Right lobe of liver (tissue), 6 donors: Measurements from ENCODE around the gene PLXNA1. TPM values are rescaled to one million over a fixed set of nuclear protein-coding genes. Genes with fewer than 3 reads are reported as not detected.

ENCODE experiments used
- ATAC-seq, 4 donors: fragments of 200-7000 bp; cut with Tn5 transposase; one replicate each; pipeline ENCODE4 v1.9.1; 2020; ENCODE audit warnings: mild to moderate bottlenecking in 4 of 4, moderate library complexity in 4 of 4
- DNase-seq, 3 donors: peaks; one replicate each; pipeline ENCODE4 v3.0.0-alpha.2; 2020
- H3K27ac ChIP-seq, 3 donors: fragments of 200-600 bp; one replicate each; pipeline ENCODE4 v1.8.0; 2022
- H3K27me3 ChIP-seq, 2 donors: fragments of 200-600 bp; one replicate each; pipeline ENCODE4 v1.8.0; 2022
- H3K36me3 ChIP-seq, 4 donors: fragments of 200-600 bp; sonication (generic) in 1 of 4; one replicate each; pipeline versions ENCODE4 v1.5.1 to v1.8.0; 2017 to 2022; ENCODE audit warnings: control low read depth in 1 of 4
- H3K4me1 ChIP-seq, 4 donors: fragments of 200-600 bp; sonication (generic) in 1 of 4; one replicate each; pipeline versions ENCODE4 v1.5.1 to v1.8.0; 2017 to 2022; ENCODE audit warnings: control low read depth in 1 of 4
- H3K4me3 ChIP-seq, 3 donors: fragments of 200-600 bp; one replicate each; pipeline ENCODE4 v1.8.0; 2022
- H3K9me3 ChIP-seq, 4 donors: fragments of 200-600 bp; sonication (generic) in 1 of 4; one replicate each; pipeline versions ENCODE4 v1.5.1 to v1.8.0; 2017 to 2022; ENCODE audit warnings: control low read depth in 1 of 4
- POLR2A ChIP-seq: fragments of 450-650 bp; IDR thresholded peaks from one replicate; pipeline ENCODE4 v1.6.1; 2017; ENCODE audit warnings: antibody characterized with exemption, mild to moderate bottlenecking
- WGBS: methylation state at CpG from one replicate; pipeline ENCODE4 v1.1.6; 2018; ENCODE audit warnings: low coverage, low lambda C conversion rate; ENCODE audit not compliant: insufficient coverage; ENCODE audit errors: missing lambda C conversion rate; 5-methylcytosine and 5-hydroxymethylcytosine counted together
- intact Hi-C, 2 donors: fragments of 100-400 bp; cut with DNase I; formaldehyde crosslinking; loops; one replicate each; pipeline versions ENCODE4 v1.11.2 to v1.14.1; 2022
- total RNA-seq, 6 experiments: library from RNA; depleted of rRNA in 2 of 6; stranded (reverse); fragments of >200 nt in 2 of 6; fragmentation: NEBNext Ultra II Directional in 3 of 6; extraction: Animal tissue kit (Norgen Biotek cat#: 25700) in 3 of 6; gene quantifications; one replicate each; pipeline versions ENCODE4 v1.1.0 to v1.2.4, GENCODE V29; 2016 to 2023
- TF ChIP-seq, protein P1 (sequence below), 4 donors: fragments of 200-600 bp in 3 of 4; fragments of 450-650 bp in 1 of 4; IDR thresholded peaks; one replicate each; pipeline versions ENCODE4 v1.5.1 to v1.8.0; 2016 to 2022; ENCODE audit warnings: antibody characterized with exemption in 4 of 4, mild to moderate bottlenecking in 2 of 4
- donor health status: DM: no; HTN: yes; CAD: no.
- donor health status: DM: no; HTN: no; CAD: no.
- donor health status: DM: no; HTN: no; CAD: no.
- donor health status: DM: no; HTN: yes; CAD: no.
- donor health status: DM: no; HTN: yes; CAD: no.

Gene PLXNA1
- total RNA-seq, 6 experiments from 2014 or later, result 2.0 to 8.7 (median 5.6) TPM

DNA sequence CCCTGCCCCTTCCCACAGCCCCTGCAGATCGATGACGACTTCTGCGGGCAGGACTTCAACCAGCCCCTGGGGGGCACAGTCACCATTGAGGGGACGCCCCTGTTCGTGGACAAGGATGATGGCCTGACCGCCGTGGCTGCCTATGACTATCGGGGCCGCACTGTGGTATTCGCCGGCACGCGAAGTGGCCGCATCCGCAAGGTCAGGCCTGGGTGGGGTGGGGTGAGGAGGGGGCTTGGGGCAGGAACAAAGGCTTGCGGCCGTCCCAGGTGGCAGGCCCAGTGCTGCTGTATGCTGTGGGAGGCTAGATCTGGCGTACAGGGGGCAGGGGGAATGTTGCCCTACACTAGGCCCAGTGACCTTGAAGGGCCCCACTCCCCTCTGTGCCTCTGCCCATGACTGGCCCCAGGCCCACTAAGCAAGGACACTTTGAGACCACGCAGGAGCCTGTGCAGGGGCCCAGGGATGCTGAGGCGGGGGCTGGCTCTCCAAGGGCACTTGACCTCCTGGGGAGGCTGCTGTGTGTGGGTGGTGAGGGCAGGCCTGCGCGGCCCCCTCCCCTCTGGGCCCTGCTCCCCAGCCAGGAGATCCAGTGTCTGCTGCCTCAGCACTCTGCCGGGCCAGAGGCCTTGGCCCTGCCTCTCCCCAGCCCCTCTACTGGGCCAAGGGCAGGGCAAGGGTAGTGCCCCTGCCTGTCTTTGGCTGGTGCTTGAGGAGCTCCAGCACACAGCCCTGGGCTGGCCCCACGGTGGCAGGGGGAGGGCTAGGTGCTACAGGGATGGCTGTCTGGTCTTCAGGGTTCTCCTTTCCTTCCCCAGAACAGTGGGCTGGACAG lies 8.7 kb downstream of the PLXNA1 start:
- Histone ChIP-seq H3K4me3 (no peak overlapping the region), H3K27ac (no peak overlapping the region), H3K9me3 (no peaks in the 10 kb centered on the region), H3K36me3 (peaks cover 0 to 3% (median 0%) of the 10 kb centered on the region in 4 donors), H3K4me1 (no peaks in the 10 kb centered on the region), H3K27me3 (no peaks in the 10 kb centered on the region)
- 79% methylated on average over 8 of the region's 24 CpGs for WGBS
- ATAC-seq (no peak), DNase-seq (no peak)
- TF ChIP-seq, protein P1, sequence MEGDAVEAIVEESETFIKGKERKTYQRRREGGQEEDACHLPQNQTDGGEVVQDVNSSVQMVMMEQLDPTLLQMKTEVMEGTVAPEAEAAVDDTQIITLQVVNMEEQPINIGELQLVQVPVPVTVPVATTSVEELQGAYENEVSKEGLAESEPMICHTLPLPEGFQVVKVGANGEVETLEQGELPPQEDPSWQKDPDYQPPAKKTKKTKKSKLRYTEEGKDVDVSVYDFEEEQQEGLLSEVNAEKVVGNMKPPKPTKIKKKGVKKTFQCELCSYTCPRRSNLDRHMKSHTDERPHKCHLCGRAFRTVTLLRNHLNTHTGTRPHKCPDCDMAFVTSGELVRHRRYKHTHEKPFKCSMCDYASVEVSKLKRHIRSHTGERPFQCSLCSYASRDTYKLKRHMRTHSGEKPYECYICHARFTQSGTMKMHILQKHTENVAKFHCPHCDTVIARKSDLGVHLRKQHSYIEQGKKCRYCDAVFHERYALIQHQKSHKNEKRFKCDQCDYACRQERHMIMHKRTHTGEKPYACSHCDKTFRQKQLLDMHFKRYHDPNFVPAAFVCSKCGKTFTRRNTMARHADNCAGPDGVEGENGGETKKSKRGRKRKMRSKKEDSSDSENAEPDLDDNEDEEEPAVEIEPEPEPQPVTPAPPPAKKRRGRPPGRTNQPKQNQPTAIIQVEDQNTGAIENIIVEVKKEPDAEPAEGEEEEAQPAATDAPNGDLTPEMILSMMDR (IDR thresholded peaks at IDR 0.05), result no peak
- TF ChIP-seq POLR2A, result no peak
- intact Hi-C loops, result no loop called here

DNA sequence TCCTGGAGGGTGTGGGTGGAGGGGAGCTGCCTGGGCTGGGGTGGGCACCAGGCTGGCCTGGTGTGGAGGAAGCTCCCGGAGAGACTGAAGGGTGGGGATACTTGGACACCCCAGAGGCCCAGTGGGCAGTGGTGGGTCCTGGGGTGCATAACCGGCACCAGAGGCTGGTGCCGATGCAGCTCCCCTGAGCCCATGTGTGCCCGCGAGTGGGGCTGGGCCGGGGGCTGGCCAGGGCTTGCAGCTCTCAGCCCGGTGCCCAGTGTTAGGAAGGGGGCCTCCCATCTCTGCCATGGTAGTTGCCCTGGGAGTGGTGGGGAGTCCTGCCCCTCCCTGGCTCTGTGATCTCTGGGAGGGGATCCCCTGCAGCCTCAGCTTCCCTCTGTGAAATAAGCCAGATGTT lies 9.3 kb downstream of the PLXNA1 start:
- WGBS, result no CpG with 5 or more reads among the region's 7 CpGs
- Histone ChIP-seq H3K4me3 (no peak overlapping the region), H3K9me3 (no peaks in the 10 kb centered on the region), H3K36me3 (peaks cover 0 to 3% (median 0%) of the 10 kb centered on the region in 4 donors), H3K27me3 (no peaks in the 10 kb centered on the region), H3K4me1 (no peaks in the 10 kb centered on the region), H3K27ac (no peak overlapping the region)
- TF ChIP-seq, protein P1 (IDR thresholded peaks at IDR 0.05), result no peak
- no peak for TF ChIP-seq POLR2A
- no peak for DNase-seq
- ATAC-seq, result no peak
- intact Hi-C loops, result no loop called here

DNA sequence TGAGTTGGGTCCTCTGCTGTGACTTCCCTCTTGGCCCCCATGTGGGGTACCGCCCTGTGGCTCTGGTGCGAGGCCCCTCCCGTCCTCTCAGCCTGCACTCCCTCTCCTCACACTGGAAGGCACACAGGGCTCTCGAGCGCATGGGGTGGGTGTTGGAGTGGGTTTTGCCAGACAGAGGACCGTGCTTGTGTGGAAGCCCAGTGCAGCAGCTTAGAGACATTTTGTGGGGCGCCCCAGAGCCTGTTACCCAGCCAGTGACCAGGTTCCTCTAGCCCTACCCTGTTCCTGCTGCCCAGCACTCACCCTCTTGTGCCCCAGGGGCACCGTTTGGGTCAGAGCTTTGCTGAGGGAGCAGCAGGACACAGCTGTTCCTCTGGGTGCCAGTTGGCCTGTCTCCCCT lies 9.9 kb downstream of the PLXNA1 start:
- Histone ChIP-seq H3K4me1 (no peaks in the 10 kb centered on the region), H3K27me3 (no peaks in the 10 kb centered on the region), H3K9me3 (no peaks in the 10 kb centered on the region), H3K4me3 (no peak overlapping the region), H3K27ac (no peak overlapping the region), H3K36me3 (peaks cover 0 to 3% (median 0%) of the 10 kb centered on the region in 4 donors)
- WGBS, result no CpG with 5 or more reads among the region's 8 CpGs
- intact Hi-C loops, result no loop called here
- TF ChIP-seq POLR2A, result no peak
- TF ChIP-seq, protein P1 (IDR thresholded peaks at IDR 0.05), result no peak
- no peak for DNase-seq
- no peak for ATAC-seq

DNA sequence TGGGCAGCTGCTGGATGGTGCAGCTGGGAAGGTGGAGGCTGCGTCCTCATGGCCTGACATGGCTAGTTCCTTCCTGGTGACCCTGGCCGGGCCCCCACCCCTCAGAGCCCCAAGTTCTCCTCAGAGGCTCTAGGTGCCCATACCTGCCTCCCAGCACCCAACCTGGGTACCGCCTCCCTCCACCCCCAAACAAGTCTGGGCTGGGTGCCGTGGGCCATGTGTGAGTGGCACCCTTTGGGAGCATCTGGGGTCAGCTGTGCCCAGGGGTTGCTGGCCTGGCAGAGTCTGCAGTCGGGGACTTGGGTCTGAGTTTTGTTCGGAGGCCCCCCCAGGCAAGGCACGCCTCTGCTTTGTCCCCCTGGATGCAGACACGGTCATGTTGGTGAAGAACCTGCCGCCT lies 10.5 kb downstream of the PLXNA1 start:
- DNase-seq (no peak), ATAC-seq (no peak)
- Histone ChIP-seq H3K9me3 (no peaks in the 10 kb centered on the region), H3K4me3 (no peak overlapping the region), H3K4me1 (no peaks in the 10 kb centered on the region), H3K27me3 (no peaks in the 10 kb centered on the region), H3K36me3 (peaks cover 0 to 3% (median 0%) of the 10 kb centered on the region in 4 donors), H3K27ac (no peak overlapping the region)
- 90% methylated on average over 2 of the region's 9 CpGs for WGBS
- TF ChIP-seq, protein P1 (IDR thresholded peaks at IDR 0.05), result no peak
- no peak for TF ChIP-seq POLR2A
- intact Hi-C loops, result no loop called here
